Measurements from ENCODE around the gene RNU6-8. TPM values are rescaled to one million over a fixed set of nuclear protein-coding genes. Genes with fewer than 3 reads are reported as not detected.

Gene RNU6-8
- total RNA-seq, 1 donor = not detected

- no peak for DNase-seq (ENCODE audit: insufficient read length, low spot score, missing footprints)
Measured at GRCh38 chr14:32202491-32202997, 525 bp downstream of the RNU6-8 start.

GRCh38 chr14:32201816-32202490 lies 1.1 kb downstream of the RNU6-8 start, which contains the start of gene RNU6-7:
RNU6-7 (plus strand) TSS chr14:32202045.
- H3K9me3 ChIP-seq (ENCODE audit: low read depth, low read length) = no peaks in the 10 kb centered on the region
- no peaks in the 10 kb centered on the region for H3K79me2 ChIP-seq (ENCODE audit: insufficient read depth, low read length)
- H4K20me1 ChIP-seq (ENCODE audit: insufficient read depth, low read length) = no peaks in the 10 kb centered on the region
- no peaks in the 10 kb centered on the region for H3K36me3 ChIP-seq (ENCODE audit: insufficient read depth, low read length)
- peaks cover 18% of the 10 kb centered on the region for H3K4me1 ChIP-seq (ENCODE audit: insufficient read depth, low read length)
- H3K27ac ChIP-seq (ENCODE audit: low read depth, low read length) = no peak within 1 kb of the TSS
- H3K4me2 ChIP-seq (ENCODE audit: insufficient read depth, low read length) = peak within 1 kb of the TSS; percentile 84
- H2AFZ ChIP-seq (ENCODE audit: low read length) = peak within 1 kb of the TSS; percentile 92
- peak within 1 kb of the TSS; percentile 75 for H3K4me3 ChIP-seq (ENCODE audit: insufficient read depth, low read length)
- H3K27me3 ChIP-seq (ENCODE audit: insufficient read depth, low read length) = peaks cover 24% of the 10 kb centered on the region
- no peak for TF ChIP-seq CTCF (IDR thresholded peaks at IDR 0.05; ENCODE audit: extremely low read depth, low read depth, low read length)
- DNase-seq (ENCODE audit: insufficient read length, low spot score, missing footprints) = no peak

More at GRCh38 chr14:32202491-32202997, 525 bp downstream of the RNU6-8 start:
- no peak overlapping the region for H3K27ac ChIP-seq (ENCODE audit: low read depth, low read length)
- H3K79me2 ChIP-seq (ENCODE audit: insufficient read depth, low read length) = no peaks in the 10 kb centered on the region
- H3K4me1 ChIP-seq (ENCODE audit: insufficient read depth, low read length) = peaks cover 18% of the 10 kb centered on the region
- H3K9me3 ChIP-seq (ENCODE audit: low read depth, low read length) = no peaks in the 10 kb centered on the region
- H4K20me1 ChIP-seq (ENCODE audit: insufficient read depth, low read length) = no peaks in the 10 kb centered on the region
- H3K27me3 ChIP-seq (ENCODE audit: insufficient read depth, low read length) = peaks cover 28% of the 10 kb centered on the region
- peak overlapping the region; percentile 75 for H3K4me3 ChIP-seq (ENCODE audit: insufficient read depth, low read length)
- no peaks in the 10 kb centered on the region for H3K36me3 ChIP-seq (ENCODE audit: insufficient read depth, low read length)
- TF ChIP-seq CTCF (IDR thresholded peaks at IDR 0.05; ENCODE audit: extremely low read depth, low read depth, low read length) = no peak
- H2AFZ ChIP-seq (ENCODE audit: low read length) = peak overlapping the region; percentile 92
- peak overlapping the region; percentile 84 for H3K4me2 ChIP-seq (ENCODE audit: insufficient read depth, low read length)

- Histone ChIP-seq H3K36me3 (ENCODE audit: insufficient read depth, low read length) (no peaks in the 10 kb centered on the region), H3K4me2 (ENCODE audit: insufficient read depth, low read length) (peak overlapping the region; percentile 84), H3K27ac (ENCODE audit: low read depth, low read length) (no peak overlapping the region), H3K79me2 (ENCODE audit: insufficient read depth, low read length) (no peaks in the 10 kb centered on the region), H4K20me1 (ENCODE audit: insufficient read depth, low read length) (no peaks in the 10 kb centered on the region), H2AFZ (ENCODE audit: low read length) (peak overlapping the region; percentile 92), H3K4me3 (ENCODE audit: insufficient read depth, low read length) (peak overlapping the region; percentile 75), H3K27me3 (ENCODE audit: insufficient read depth, low read length) (peaks cover 21% of the 10 kb centered on the region), H3K4me1 (ENCODE audit: insufficient read depth, low read length) (peaks cover 18% of the 10 kb centered on the region), H3K9me3 (ENCODE audit: low read depth, low read length) (no peaks in the 10 kb centered on the region)
- no peak for DNase-seq (ENCODE audit: insufficient read length, low spot score, missing footprints)
- no peak for TF ChIP-seq CTCF (IDR thresholded peaks at IDR 0.05; ENCODE audit: extremely low read depth, low read depth, low read length)
Measured at GRCh38 chr14:32201193-32201815, 1.8 kb downstream of the RNU6-8 start.
